Neutrophil (primary cell): Measurements from ENCODE around the gene KLHL3.

Experiments used
- H3K27ac ChIP-seq: fragments of 200-600 bp; sonication (generic); 2 replicates; pipeline ENCODE4 v1.5.1; 2016; ENCODE audit warnings: mild to moderate bottlenecking, moderate library complexity
- H3K27me3 ChIP-seq: fragments of 200-600 bp; sonication (generic); 2 replicates; pipeline ENCODE4 v1.6.0; 2016; ENCODE audit warnings: mild to moderate bottlenecking
- H3K36me3 ChIP-seq: fragments of 200-600 bp; sonication (generic); 2 replicates; pipeline ENCODE4 v1.5.1; 2017
- H3K4me1 ChIP-seq, 2 experiments: fragments of 200-600 bp in 1 of 2; sonication (generic) in 1 of 2; 1 replicate in 1 of 2; 2 replicates in 1 of 2; pipeline versions ENCODE4 v1.5.1 to v1.6.1; 2013 to 2016; ENCODE audit warnings: low read depth in 1 of 2, low read length in 1 of 2, mild to moderate bottlenecking in 1 of 2, moderate library complexity in 1 of 2; ENCODE audit not compliant: control insufficient read depth in 1 of 2, insufficient read depth in 1 of 2
- H3K4me3 ChIP-seq, 2 experiments: fragments of 200-600 bp in 1 of 2; sonication (generic) in 1 of 2; 1 replicate in 1 of 2; 2 replicates in 1 of 2; pipeline ENCODE4 v1.5.1; 2013 to 2016; ENCODE audit warnings: low read depth in 1 of 2, low read length in 1 of 2, mild to moderate bottlenecking in 1 of 2, moderate library complexity in 1 of 2
- H3K9me3 ChIP-seq: fragments of 200-600 bp; sonication (generic); 2 replicates; pipeline ENCODE4 v1.5.1; 2016
- CTCF ChIP-seq: fragments of 200-600 bp; sonication (generic); IDR thresholded peaks from 2 replicates; pipeline ENCODE4 v1.5.1; 2016; ENCODE audit warnings: antibody characterized with exemption

Gene KLHL3

GRCh38 chr5:137636830-137637714, 98.8 kb downstream of the KLHL3 start:
- Histone ChIP-seq H3K9me3 (no peaks in the 10 kb centered on the region), H3K27me3 (no peaks in the 10 kb centered on the region), H3K36me3 (no peaks in the 10 kb centered on the region), H3K4me1 (no peaks in the 10 kb centered on the region), H3K27ac (no peak overlapping the region), H3K4me3 (no peak overlapping the region)
- no peak for TF ChIP-seq CTCF

GRCh38 chr5:137636099-137636498, 99.8 kb downstream of the KLHL3 start:
- no peak for TF ChIP-seq CTCF
- H3K27ac ChIP-seq = no peak overlapping the region
- no peak overlapping the region for H3K4me3 ChIP-seq
- H3K9me3 ChIP-seq = no peaks in the 10 kb centered on the region
- H3K4me1 ChIP-seq = no peaks in the 10 kb centered on the region
- no peaks in the 10 kb centered on the region for H3K27me3 ChIP-seq
- H3K36me3 ChIP-seq = no peaks in the 10 kb centered on the region

GRCh38 chr5:137635521-137635921, 100.4 kb downstream of the KLHL3 start:
- Histone ChIP-seq H3K36me3 (no peaks in the 10 kb centered on the region), H3K4me1 (no peaks in the 10 kb centered on the region), H3K27me3 (no peaks in the 10 kb centered on the region), H3K27ac (no peak overlapping the region), H3K4me3 (no peak overlapping the region), H3K9me3 (no peaks in the 10 kb centered on the region)
- TF ChIP-seq CTCF = no peak

- TF ChIP-seq CTCF = no peak
- no peak overlapping the region for H3K27ac ChIP-seq
- no peaks in the 10 kb centered on the region for H3K36me3 ChIP-seq
- H3K4me3 ChIP-seq = no peak overlapping the region
- H3K4me1 ChIP-seq = no peaks in the 10 kb centered on the region
- H3K9me3 ChIP-seq = no peaks in the 10 kb centered on the region
- no peaks in the 10 kb centered on the region for H3K27me3 ChIP-seq
These were observed 102.0 kb downstream of the KLHL3 start for GRCh38 chr5:137633896-137634295.

GRCh38 chr5:137632716-137633115, 103.2 kb downstream of the KLHL3 start:
- H3K4me1 ChIP-seq = no peaks in the 10 kb centered on the region
- no peak for TF ChIP-seq CTCF
- H3K4me3 ChIP-seq = no peak overlapping the region
- no peak overlapping the region for H3K27ac ChIP-seq
- H3K27me3 ChIP-seq = no peaks in the 10 kb centered on the region
- no peaks in the 10 kb centered on the region for H3K9me3 ChIP-seq
- no peaks in the 10 kb centered on the region for H3K36me3 ChIP-seq
